Measurements from ENCODE around the gene BHMT2.

Gene BHMT2

GRCh38 chr5:79062436-79062835 lies 7.1 kb upstream of the BHMT2 start:
- DNase-seq (ENCODE audit: low read depth): no peak

DNA sequence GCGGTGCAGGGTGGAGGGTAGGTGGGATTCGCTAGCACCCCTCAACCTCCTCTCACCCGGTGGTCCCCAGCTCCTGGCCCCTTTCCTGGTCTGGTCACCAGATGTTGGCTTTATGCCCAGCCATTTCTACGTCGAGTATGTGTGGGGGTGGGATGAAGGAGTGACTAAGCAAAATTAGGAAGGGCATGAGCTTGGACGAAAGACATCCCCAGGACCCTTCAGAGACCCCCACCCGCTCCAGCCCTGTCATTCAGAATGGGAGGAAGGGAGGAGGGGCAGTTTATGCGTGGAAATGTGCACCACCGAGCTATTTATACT lies 742 bp downstream of the BHMT2 start:
- peak; percentile 22 for DNase-seq (ENCODE audit: low read depth)

DNA sequence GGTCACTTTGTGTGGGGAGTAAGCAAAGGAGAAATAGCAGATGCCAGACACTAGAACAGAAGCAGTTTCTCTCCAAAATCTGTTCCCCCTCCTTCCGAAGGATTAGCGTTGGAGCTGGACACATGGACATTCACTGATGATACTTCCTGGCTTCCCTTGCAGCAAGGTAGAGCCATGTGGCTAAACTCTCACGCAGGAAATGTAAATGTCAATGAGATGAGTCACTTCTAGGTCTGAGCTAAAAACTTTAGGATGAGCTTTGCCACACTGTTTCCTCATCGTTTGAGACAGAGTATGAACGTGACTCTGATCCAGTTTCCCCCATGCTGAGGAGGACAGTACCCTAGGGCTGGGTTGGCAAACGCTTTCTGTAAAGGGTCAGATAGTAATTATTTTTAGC lies 5.1 kb downstream of the BHMT2 start:
- DNase-seq (ENCODE audit: low read depth): peak; percentile 83

- no peak for DNase-seq (ENCODE audit: low read depth)
These were observed 6.3 kb downstream of the BHMT2 start for GRCh38 chr5:79075646-79076426.

GRCh38 chr5:79076819-79077218 lies 7.3 kb downstream of the BHMT2 start:
- DNase-seq (ENCODE audit: low read depth): no peak

GRCh38 chr5:79077680-79078365 lies 8.3 kb downstream of the BHMT2 start:
- peak; percentile 37 for DNase-seq (ENCODE audit: low read depth)

GRCh38 chr5:79080804-79081203 lies 11.2 kb downstream of the BHMT2 start:
- DNase-seq (ENCODE audit: low read depth): no peak

DNA sequence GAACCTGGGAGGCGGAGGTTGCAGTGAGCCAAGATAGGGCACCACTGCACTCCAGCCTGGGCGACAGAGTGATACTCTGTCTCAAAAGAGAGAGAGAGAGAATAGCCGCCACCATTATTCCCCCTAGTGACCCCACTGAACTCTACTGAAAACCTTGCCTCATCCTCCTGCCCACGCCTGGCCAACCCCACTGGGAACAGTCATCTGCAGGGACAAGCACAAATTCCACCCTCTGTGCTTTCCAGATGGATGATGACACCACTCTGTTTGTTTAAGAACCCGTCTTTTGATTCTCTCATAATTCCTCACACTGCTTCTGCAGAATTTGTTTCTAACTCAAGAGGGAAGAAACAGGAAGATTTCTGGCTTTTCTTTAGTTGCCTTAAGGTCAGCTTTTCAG lies 12.2 kb downstream of the BHMT2 start:
- no peak for DNase-seq (ENCODE audit: low read depth)

- DNase-seq (ENCODE audit: low read depth): peak; percentile 12
These were observed 16.5 kb downstream of the BHMT2 start for GRCh38 chr5:79086116-79086515.

GRCh38 chr5:79088507-79088906 lies 18.9 kb downstream of the BHMT2 start:
- no peak for DNase-seq (ENCODE audit: low read depth)

GRCh38 chr5:79091064-79091463 lies 21.5 kb downstream of the BHMT2 start:
- DNase-seq (ENCODE audit: low read depth): no peak

DNA sequence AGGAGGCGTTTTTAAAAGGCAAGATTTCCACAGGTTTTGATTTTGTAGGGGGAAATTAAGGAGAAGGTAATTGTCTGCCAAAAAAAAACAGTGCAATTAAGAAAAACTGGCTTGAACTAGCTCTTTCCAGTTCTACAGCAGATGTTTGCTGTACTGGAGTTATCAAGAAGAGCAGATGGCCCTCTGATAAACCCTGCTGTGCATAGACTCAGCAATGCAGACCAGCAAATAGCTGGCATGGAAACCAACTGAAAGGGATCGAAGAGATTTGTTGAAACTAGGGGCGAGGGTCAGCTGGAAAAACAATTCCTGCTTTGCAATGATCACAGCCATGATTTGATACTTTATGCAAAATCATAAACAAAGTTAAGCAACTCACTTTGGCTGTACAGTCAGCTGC lies 24.2 kb downstream of the BHMT2 start:
- DNase-seq (ENCODE audit: low read depth): no peak

DNA sequence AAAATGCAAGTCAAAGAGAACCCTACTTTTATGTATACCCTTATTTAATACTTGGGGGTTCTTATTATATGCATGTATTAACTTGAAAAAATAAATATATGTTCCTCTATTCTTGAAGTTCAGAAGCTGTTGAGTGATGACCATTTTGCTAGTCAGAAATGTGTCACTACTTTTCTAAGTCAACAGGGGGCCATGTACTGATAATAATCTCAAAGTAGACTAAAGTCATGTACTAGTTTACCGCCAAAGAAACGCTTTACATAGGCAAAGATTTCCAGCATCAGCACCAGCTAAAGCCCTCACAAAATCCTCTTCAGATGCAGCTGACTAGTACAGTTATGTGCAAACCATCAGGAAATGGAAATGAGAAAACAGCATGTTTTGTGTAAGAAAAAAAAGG lies 36.3 kb downstream of the BHMT2 start:
- peak; percentile 18 for DNase-seq (ENCODE audit: low read depth)

GRCh38 chr5:79107020-79107796 lies 37.6 kb downstream of the BHMT2 start:
- peak; percentile 45 for DNase-seq (ENCODE audit: low read depth)

DNA sequence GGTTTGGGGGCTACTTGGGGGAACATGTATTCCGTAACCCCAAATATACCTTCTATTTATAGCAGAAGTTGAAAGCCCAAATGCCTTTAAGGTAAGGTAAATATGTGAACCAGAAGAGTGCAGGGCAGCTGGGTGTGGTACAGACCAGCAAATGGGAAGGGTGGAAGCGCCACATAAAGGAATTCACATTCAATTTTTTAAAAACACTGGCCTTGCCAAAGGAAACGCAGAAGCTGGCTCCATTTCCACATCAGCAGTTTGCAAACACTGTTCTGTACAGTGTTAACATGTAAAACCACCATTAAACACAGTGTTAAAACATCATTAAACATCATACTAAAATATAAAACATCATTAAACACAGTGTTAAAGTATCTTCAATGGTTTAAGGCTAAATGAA lies 38.5 kb downstream of the BHMT2 start:
- no peak for DNase-seq (ENCODE audit: low read depth)

DNA sequence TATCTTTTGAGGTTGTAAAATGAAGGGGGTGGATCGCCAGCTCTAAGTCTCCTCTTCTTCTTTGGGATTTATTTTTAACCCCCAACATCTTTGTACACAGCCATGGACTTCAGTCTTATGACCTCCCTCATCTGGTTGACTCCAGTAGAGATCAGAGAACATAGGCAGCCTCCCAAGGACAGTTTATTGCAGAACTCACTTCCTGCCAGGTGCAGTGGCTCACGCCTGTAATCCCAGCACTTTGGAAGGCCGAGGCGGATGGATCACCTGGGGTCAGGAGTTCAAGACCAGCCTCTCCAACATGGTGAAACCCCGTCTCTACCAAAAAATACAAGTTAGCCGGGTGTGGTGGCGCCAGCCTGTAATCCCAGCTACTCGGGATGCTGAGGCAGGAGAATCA lies 39.2 kb downstream of the BHMT2 start:
- DNase-seq (ENCODE audit: low read depth): no peak

- peak; percentile 19 for DNase-seq (ENCODE audit: low read depth)
These were observed 40.2 kb downstream of the BHMT2 start for GRCh38 chr5:79109527-79110492.

DNA sequence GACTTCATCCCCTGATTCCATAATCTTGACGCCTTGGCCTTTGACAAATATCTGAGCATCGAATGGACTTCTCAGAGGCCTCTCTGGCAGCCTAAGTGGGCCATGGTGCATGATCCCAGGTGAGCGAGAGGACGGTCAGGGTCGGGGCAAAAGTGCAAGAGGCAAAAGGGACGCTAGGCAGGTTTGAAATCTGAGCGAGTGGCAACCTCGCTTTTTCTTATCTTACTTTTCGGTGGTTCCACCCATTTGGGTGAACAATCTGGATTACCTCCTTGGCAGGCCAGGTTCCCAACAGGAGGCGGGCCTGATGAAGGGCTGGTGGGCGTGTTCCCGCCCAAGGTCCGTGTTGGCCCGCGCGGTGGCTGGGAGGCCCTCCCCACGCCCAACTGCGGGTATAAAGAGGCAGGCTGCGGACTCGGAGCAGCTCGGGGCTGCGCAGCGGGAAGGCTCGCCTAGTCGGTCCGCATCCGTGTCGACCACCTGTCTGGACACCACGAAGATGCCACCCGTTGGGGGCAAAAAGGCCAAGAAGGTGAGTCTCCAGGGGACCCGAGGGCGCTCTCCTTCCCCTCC lies 41.9 kb downstream of the BHMT2 start, which contains the start of gene BHMT:
Gene BHMT (plus strand): TSS at position 423 of the 573 bp plus-strand sequence. CDS start 77 bp downstream, at position 500.
- DNase-seq (ENCODE audit: low read depth): no peak

DNA sequence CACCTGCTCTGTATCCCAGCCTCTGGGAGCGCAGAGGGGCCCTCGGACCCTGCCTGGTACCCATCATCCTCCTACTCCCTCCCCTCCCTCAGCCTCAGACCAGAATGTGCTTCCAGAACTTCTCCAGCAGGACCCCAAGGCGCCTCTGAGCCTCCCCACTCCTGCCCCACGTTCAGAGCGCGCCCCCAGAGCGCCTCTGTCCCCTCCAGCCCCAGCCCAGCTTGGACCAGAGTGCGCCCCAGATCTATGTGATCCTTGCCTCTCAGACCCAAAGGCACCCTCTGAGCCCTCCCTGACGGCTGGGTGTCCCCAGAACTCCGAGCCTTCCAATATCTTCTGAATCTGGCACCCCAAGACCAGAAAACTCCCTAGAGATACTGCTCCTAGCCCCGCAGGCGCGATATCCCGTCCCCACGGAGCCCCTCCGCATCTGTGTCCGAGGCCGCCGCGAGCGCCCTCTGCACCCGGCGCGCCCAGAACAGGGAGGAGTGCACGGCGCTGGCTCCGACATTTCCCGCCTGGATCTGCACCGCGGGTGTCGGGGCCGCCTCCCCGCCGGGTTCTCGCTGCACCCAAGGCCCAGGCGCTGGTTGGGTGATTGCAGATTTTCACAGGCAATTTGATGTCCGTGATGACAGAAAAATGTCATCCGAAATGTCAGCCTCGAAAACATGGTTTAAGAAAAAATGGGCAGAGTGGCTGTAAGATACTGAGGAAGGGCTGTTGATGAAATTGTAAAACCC lies 42.6 kb downstream of the BHMT2 start:
- no peak for DNase-seq (ENCODE audit: low read depth)

GRCh38 chr5:79112703-79113058 lies 43.1 kb downstream of the BHMT2 start:
- DNase-seq (ENCODE audit: low read depth): no peak

DNA sequence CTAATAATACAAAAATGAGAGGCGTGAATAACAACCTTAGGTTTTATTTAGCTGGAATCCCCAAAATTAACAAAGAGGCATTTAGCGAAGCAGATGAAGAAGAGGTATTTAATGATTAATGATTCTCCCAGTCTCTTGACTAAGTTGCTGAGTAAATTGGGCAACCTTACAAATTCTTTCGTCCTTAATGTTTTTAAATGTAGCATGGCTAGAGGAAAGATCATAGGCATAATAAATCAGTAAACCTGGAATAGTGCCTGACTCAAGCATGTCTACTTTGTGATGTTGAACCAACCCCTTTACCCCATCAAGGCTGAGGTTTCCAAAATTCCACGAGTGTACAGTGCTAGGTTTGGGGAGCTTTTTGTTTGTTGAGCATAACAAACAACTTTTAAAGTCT lies 49.9 kb downstream of the BHMT2 start:
- no peak for DNase-seq (ENCODE audit: low read depth)
